IMR-90 (cell line): Measurements from ENCODE around the gene TMOD4. TPM values are rescaled to one million over a fixed set of nuclear protein-coding genes. Genes with fewer than 3 reads are reported as not detected.

Experiments
- ATAC-seq: fragments of 200-7000 bp; cut with Tn5 transposase; 2 replicates; pipeline ENCODE4 v1.9.1; 2020; ENCODE audit warnings: low read depth, mild to moderate bottlenecking, moderate library complexity
- BruUV-seq: library from RNA; stranded (reverse); fragments of 400-500 nt; replicated peaks from 2 replicates; lab custom pipeline; 2021; lab: Mats Ljungman, UMichigan
- CTCF ChIA-PET: fragments of 300-600 bp; formaldehyde crosslinking; extraction: SDS; loops from one replicate; lab custom pipeline; 2021; ENCODE audit warnings: antibody characterized with exemption; lab: Yijun Ruan, JAX
- POLR2A ChIA-PET: fragments of 300-600 bp; sonication (Branson Sonifier 250); formaldehyde crosslinking; loops from one replicate; lab custom pipeline; 2022; ENCODE audit warnings: antibody characterized with exemption; ENCODE audit not compliant: unreplicated experiment; lab: Charles Lee
- DNase-seq: peaks from one replicate; pipeline ENCODE4 v3.0.0; 2013
- H2AFZ ChIP-seq: replicated peaks from 2 replicates; pipeline ENCODE3; 2013; ENCODE audit warnings: low read length, mild to moderate bottlenecking; ENCODE audit not compliant: poor library complexity
- H2AK5ac ChIP-seq: 2 replicates; pipeline ENCODE4 v1.6.1; 2013; ENCODE audit warnings: low read depth, low read length, inconsistent platforms
- H2AK9ac ChIP-seq: replicated peaks from 2 replicates; pipeline ENCODE3; 2013; ENCODE audit warnings: mild to moderate bottlenecking, low read depth, low read length, moderate library complexity; ENCODE audit not compliant: poor library complexity
- H2BK120ac ChIP-seq: 2 replicates; pipeline ENCODE4 v1.6.1; 2013; ENCODE audit warnings: low read depth, low read length, inconsistent platforms
- H2BK15ac ChIP-seq: 3 replicates; pipeline ENCODE4 v1.6.1; 2013; ENCODE audit warnings: low read depth, low read length, inconsistent platforms
- H2BK20ac ChIP-seq: 2 replicates; pipeline ENCODE4 v1.6.1; 2013; ENCODE audit warnings: low read depth, mild to moderate bottlenecking, inconsistent platforms, low read length, moderate library complexity
- H2BK5ac ChIP-seq: 2 replicates; pipeline ENCODE4 v1.6.1; 2013; ENCODE audit warnings: mild to moderate bottlenecking, low read depth, low read length, inconsistent platforms; ENCODE audit not compliant: poor library complexity, severe bottlenecking
- H3K14ac ChIP-seq: replicated peaks from 2 replicates; pipeline ENCODE4 v1.6.1; 2013; ENCODE audit warnings: low read depth, low read length, inconsistent platforms
- H3K18ac ChIP-seq: 2 replicates; pipeline ENCODE4 v1.6.1; 2013; ENCODE audit warnings: low read depth, low read length, control low read depth
- H3K23ac ChIP-seq: 2 replicates; pipeline ENCODE4 v1.6.1; 2013; ENCODE audit warnings: low read depth, low read length, inconsistent platforms
- H3K27ac ChIP-seq: 2 replicates; pipeline ENCODE4 v1.5.1; 2013; ENCODE audit warnings: mild to moderate bottlenecking, control low read depth, low read length; ENCODE audit not compliant: insufficient read depth
- H3K27me3 ChIP-seq: 2 replicates; pipeline ENCODE4 v1.6.1; 2013; ENCODE audit warnings: low read length; ENCODE audit not compliant: control insufficient read depth, insufficient read depth
- H3K36me3 ChIP-seq: 2 replicates; pipeline ENCODE4 v1.6.1; 2013; ENCODE audit warnings: low read length, mixed read lengths; ENCODE audit not compliant: control insufficient read depth, insufficient read depth
- H3K4ac ChIP-seq: 2 replicates; pipeline ENCODE4 v1.6.1; 2013; ENCODE audit warnings: low read depth, low read length, inconsistent platforms
- H3K4me1 ChIP-seq: 2 replicates; pipeline ENCODE4 v1.6.1; 2013; ENCODE audit warnings: low read length, mixed read lengths; ENCODE audit not compliant: control insufficient read depth, insufficient read depth
- H3K4me2 ChIP-seq: 2 replicates; pipeline ENCODE4 v1.6.1; 2013; ENCODE audit warnings: low read depth, mild to moderate bottlenecking, control low read depth, low read length, moderate library complexity
- H3K4me3 ChIP-seq: 2 replicates; pipeline ENCODE4 v1.5.1; 2013; ENCODE audit warnings: low read depth, mild to moderate bottlenecking, control low read depth, low read length, moderate library complexity; ENCODE audit not compliant: insufficient read depth
- H3K56ac ChIP-seq: 2 replicates; pipeline ENCODE4 v1.6.1; 2013; ENCODE audit warnings: low read length, inconsistent platforms; ENCODE audit not compliant: insufficient read depth; ENCODE audit errors: extremely low read depth
- H3K79me1 ChIP-seq, 2 experiments: 2 replicates each; pipeline ENCODE4 v1.6.1; 2013; ENCODE audit warnings: low read length in 2 of 2, inconsistent platforms in 1 of 2, low read depth in 1 of 2
- H3K9ac ChIP-seq: 2 replicates; pipeline ENCODE4 v1.6.1; 2013; ENCODE audit warnings: low read depth, low read length, control low read depth
- H3K9me1 ChIP-seq: 2 replicates; pipeline ENCODE4 v1.6.1; 2013; ENCODE audit warnings: low read length, inconsistent platforms; ENCODE audit not compliant: insufficient read depth
- H3K9me3 ChIP-seq: 2 replicates; pipeline ENCODE4 v1.6.1; 2013; ENCODE audit warnings: low read length; ENCODE audit not compliant: control insufficient read depth, insufficient read depth
- H4K20me1 ChIP-seq: 2 replicates; pipeline ENCODE4 v1.6.1; 2013; ENCODE audit warnings: low read length, inconsistent platforms; ENCODE audit not compliant: insufficient read depth
- H4K5ac ChIP-seq: 2 replicates; pipeline ENCODE4 v1.6.1; 2013; ENCODE audit warnings: mild to moderate bottlenecking, low read depth, low read length, control low read depth
- H4K8ac ChIP-seq, 2 experiments: 2 replicates each; pipeline ENCODE4 v1.6.1; 2013; ENCODE audit warnings: low read depth in 2 of 2, low read length in 2 of 2, control low read depth in 1 of 2, inconsistent platforms in 1 of 2
- H4K91ac ChIP-seq: 2 replicates; pipeline ENCODE4 v1.6.1; 2013; ENCODE audit warnings: low read depth, low read length, inconsistent platforms; ENCODE audit not compliant: insufficient read depth
- BHLHE40 ChIP-seq: fragments of 150-350 bp; IDR thresholded peaks from 2 replicates; pipeline ENCODE4 v1.6.1; 2016; ENCODE audit warnings: mild to moderate bottlenecking, low read depth, low read length
- CEBPB ChIP-seq: IDR thresholded peaks from 2 replicates; pipeline ENCODE4 v1.6.1; 2012; ENCODE audit warnings: low read depth, low read length, improper control_type of control experiment
- CHD1 ChIP-seq: IDR thresholded peaks from 2 replicates; pipeline ENCODE4 v1.6.1; 2012; ENCODE audit warnings: low read depth, low read length, improper control_type of control experiment
- FOS ChIP-seq: fragments of 150-350 bp; IDR thresholded peaks from 2 replicates; pipeline ENCODE4 v1.6.1; 2016; ENCODE audit warnings: low read depth, low read length
- MAFK ChIP-seq: IDR thresholded peaks from 2 replicates; pipeline ENCODE4 v1.6.1; 2012; ENCODE audit warnings: low read depth, low read length, improper control_type of control experiment
- MAZ ChIP-seq: IDR thresholded peaks from 2 replicates; pipeline ENCODE4 v1.6.1; 2012; ENCODE audit warnings: low read depth, mild to moderate bottlenecking, low read length, improper control_type of control experiment, moderate library complexity, borderline replicate concordance
- MXI1 ChIP-seq: IDR thresholded peaks from 2 replicates; pipeline ENCODE4 v1.6.1; 2012; ENCODE audit warnings: low read depth, mild to moderate bottlenecking, low read length, moderate library complexity, borderline replicate concordance
- NFE2L2 ChIP-seq: fragments of 150-350 bp; IDR thresholded peaks from 2 replicates; pipeline ENCODE4 v1.6.1; 2016; ENCODE audit warnings: low read depth, mild to moderate bottlenecking, low read length
- RAD21 ChIP-seq: IDR thresholded peaks from 2 replicates; pipeline ENCODE4 v1.6.1; 2012; ENCODE audit warnings: low read length, improper control_type of control experiment
- RCOR1 ChIP-seq: IDR thresholded peaks from 2 replicates; pipeline ENCODE4 v1.6.1; 2012; ENCODE audit warnings: mild to moderate bottlenecking, low read length, improper control_type of control experiment; ENCODE audit not compliant: insufficient replicate concordance
- RFX5 ChIP-seq: IDR thresholded peaks from 2 replicates; pipeline ENCODE4 v1.8.0; 2012; ENCODE audit warnings: low read depth, mild to moderate bottlenecking, low read length, moderate library complexity
- SMC3 ChIP-seq: fragments of 150-350 bp; IDR thresholded peaks from 2 replicates; pipeline ENCODE4 v1.6.1; 2016; ENCODE audit warnings: low read depth, mild to moderate bottlenecking, antibody characterized with exemption, low read length, moderate library complexity
- WGBS, 2 experiments: methylation state at CpG; one replicate each; pipeline versions ENCODE4 v1.1.5 to v1.1.7; 2013; ENCODE audit warnings: missing lambda C conversion rate in 2 of 2; ENCODE audit not compliant: insufficient read length in 1 of 2; ENCODE audit errors: extremely low coverage in 2 of 2; 5-methylcytosine and 5-hydroxymethylcytosine counted together
- dilution Hi-C: fragments of 300-500 bp; cut with HindIII; formaldehyde crosslinking; loops from one replicate; pipeline ENCODE4 v1.14.3; 2018; ENCODE audit warnings: low sequenced_read_pairs; ENCODE audit not compliant: unreplicated experiment
- in situ Hi-C: fragments of 300-500 bp; cut with MboI; formaldehyde crosslinking; loops from 3 replicates; pipeline ENCODE4 v1.14.3; 2019; ENCODE audit warnings: low sequenced_read_pairs, inconsistent platforms, mixed read lengths
- intact Hi-C: fragments of 100-400 bp; cut with micrococcal nuclease; formaldehyde crosslinking; loops from 2 replicates; pipeline ENCODE4 v1.10.0; 2022
- polyA plus RNA-seq, 3 experiments: library from polyadenylated mRNA; depleted of rRNA; stranded (reverse); fragments of >200 nt; gene quantifications; 2 replicates each; pipeline ENCODE4 v1.2.3, GENCODE V29; 2012; ENCODE audit warnings: low replicate concordance in 1 of 3
- total RNA-seq: library from RNA; depleted of rRNA; stranded (reverse); fragments of >200 nt; gene quantifications from 2 replicates; pipeline ENCODE4 v1.2.3, GENCODE V29; 2012
- TF ChIP-seq, protein P1 (sequence below): fragments of 150-350 bp; IDR thresholded peaks from 2 replicates; pipeline ENCODE4 v1.6.1; 2016; ENCODE audit warnings: low read depth, mild to moderate bottlenecking, low read length, moderate library complexity, borderline replicate concordance
- TF ChIP-seq, protein P2 (sequence below): fragments of 150-350 bp; IDR thresholded peaks from 2 replicates; pipeline ENCODE4 v1.6.1; 2017; ENCODE audit warnings: mild to moderate bottlenecking, antibody characterized with exemption, low read length, low read depth

Gene TMOD4
- total and polyA plus RNA-seq, 2 of the 4 experiments (the other 2 are of a cell fraction), result 0.27 TPM; not detected in 1

DNA sequence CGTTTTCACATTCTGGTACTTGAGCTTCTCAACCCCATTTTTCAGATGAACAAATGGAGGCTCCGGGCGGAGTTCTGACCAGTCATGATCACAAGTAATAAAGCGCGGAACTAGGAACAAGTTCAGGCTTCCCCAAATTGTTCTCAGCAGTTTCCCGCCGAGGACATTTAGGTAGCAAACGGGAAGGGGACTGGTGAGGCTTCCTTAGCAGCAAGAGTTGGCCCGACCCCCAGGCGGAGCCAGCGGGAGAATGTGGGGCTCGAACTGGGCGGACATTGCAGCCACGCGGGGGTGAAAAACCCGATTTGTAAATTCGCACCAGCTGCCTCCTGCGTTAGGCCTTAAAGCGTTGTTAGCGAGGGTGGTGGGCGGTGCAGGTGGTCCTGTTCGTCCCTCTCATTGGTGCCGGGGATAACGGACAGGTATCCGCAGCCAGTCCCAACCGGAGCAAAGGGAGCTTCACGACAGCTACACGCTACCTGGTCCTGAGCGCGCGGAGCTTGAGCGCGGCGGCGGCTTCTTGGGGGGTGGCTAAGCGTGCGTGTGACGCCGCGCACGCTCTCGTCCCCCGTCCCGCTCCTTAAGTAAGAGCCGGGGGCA, 44.7 kb downstream of the TMOD4 start:
- no peaks in the 10 kb centered on the region for H3K9me3 ChIP-seq
- no peak for TF ChIP-seq SMC3
- TF ChIP-seq FOS, result no peak
- no peak for TF ChIP-seq RAD21
- no peak for TF ChIP-seq MAFK
- no peak for TF ChIP-seq CHD1
- TF ChIP-seq, protein P1, sequence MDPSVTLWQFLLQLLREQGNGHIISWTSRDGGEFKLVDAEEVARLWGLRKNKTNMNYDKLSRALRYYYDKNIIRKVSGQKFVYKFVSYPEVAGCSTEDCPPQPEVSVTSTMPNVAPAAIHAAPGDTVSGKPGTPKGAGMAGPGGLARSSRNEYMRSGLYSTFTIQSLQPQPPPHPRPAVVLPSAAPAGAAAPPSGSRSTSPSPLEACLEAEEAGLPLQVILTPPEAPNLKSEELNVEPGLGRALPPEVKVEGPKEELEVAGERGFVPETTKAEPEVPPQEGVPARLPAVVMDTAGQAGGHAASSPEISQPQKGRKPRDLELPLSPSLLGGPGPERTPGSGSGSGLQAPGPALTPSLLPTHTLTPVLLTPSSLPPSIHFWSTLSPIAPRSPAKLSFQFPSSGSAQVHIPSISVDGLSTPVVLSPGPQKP, result no peak
- no peak for TF ChIP-seq NFE2L2
- TF ChIP-seq MXI1, result no peak
- TF ChIP-seq, protein P2, sequence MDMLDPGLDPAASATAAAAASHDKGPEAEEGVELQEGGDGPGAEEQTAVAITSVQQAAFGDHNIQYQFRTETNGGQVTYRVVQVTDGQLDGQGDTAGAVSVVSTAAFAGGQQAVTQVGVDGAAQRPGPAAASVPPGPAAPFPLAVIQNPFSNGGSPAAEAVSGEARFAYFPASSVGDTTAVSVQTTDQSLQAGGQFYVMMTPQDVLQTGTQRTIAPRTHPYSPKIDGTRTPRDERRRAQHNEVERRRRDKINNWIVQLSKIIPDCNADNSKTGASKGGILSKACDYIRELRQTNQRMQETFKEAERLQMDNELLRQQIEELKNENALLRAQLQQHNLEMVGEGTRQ, result no peak
- TF ChIP-seq RCOR1, result no peak
- TF ChIP-seq RFX5, result no peak
- no peak for TF ChIP-seq CEBPB
- no peak for TF ChIP-seq MAZ
- TF ChIP-seq BHLHE40, result no peak
- H3K9me1 ChIP-seq, result no peaks in the 10 kb centered on the region
- H2BK5ac ChIP-seq, result no peak overlapping the region
- H4K5ac ChIP-seq, result no peak overlapping the region
- no peak overlapping the region for H3K9ac ChIP-seq
- DNase-seq, result peak; percentile 32
- no peak overlapping the region for H3K23ac ChIP-seq
- no peak overlapping the region for H4K91ac ChIP-seq
- no peak overlapping the region for H4K8ac ChIP-seq
- H3K4me1 ChIP-seq, result no peaks in the 10 kb centered on the region
- H2AFZ ChIP-seq, result peak overlapping the region; percentile 80
- H3K27ac ChIP-seq, result no peak overlapping the region
- no peak overlapping the region for H2BK15ac ChIP-seq
- H2AK5ac ChIP-seq, result no peak overlapping the region
- no peak overlapping the region for H3K4me3 ChIP-seq
- no peaks in the 10 kb centered on the region for H4K20me1 ChIP-seq
- ChIA-PET CTCF (interaction anchor here (0.5 to 0.6 kb wide), 2 partner anchors 20 to 92 kb away, joined by 3 to 4 read pairs; no protein-coding TSS in a partner anchor), POLR2A (interaction anchor here (0.6 kb wide), 1 partner anchor 268 kb away, joined by 5 read pairs; no protein-coding TSS in a partner anchor)
- WGBS, 2 experiments, result 31% methylated on average over 39 of the region's 45 CpGs; no CpG with 5 or more reads in 1 of the 2 experiments
- no TSS peak for BruUV-seq
- no peak overlapping the region for H2AK9ac ChIP-seq
- H3K18ac ChIP-seq, result no peak overlapping the region
- H3K56ac ChIP-seq, result no peak overlapping the region
- no peak overlapping the region for H3K4me2 ChIP-seq
- peaks cover 4% of the 10 kb centered on the region; the same call in 1 of the 2 replicates for H3K36me3 ChIP-seq
- H3K27me3 ChIP-seq, result peaks cover 9% of the 10 kb centered on the region
- H3K79me1 ChIP-seq, result no peaks in the 10 kb centered on the region
- H2BK20ac ChIP-seq, result no peak overlapping the region
- dilution Hi-C loops, result no loop called here
- in situ Hi-C loops, result no loop called here
- intact Hi-C loops, result no loop called here
- H3K14ac ChIP-seq, result no peak overlapping the region
- H2BK120ac ChIP-seq, result no peak overlapping the region
- ATAC-seq, result peak; percentile 64
- H3K4ac ChIP-seq, result no peak overlapping the region
